Colon (tissue), 2 donors: ENCODE measurements around the gene SLC25A21.
"Not testable (repeated sequence)": the region's sequence is repeated elsewhere in the genome, so short reads cannot be mapped to it uniquely, and the experiment has no call there.

Experiments used
- FAIRE-seq: peaks from 2 replicates; lab custom pipeline; 2012; peaks lifted over from hg19 to GRCh38; lab: Jason Lieb, UNC
- donor health status: control.
- donor health status: control.

The SLC25A21 gene

GRCh38 chr14:37088356-37089215 lies 83.8 kb downstream of the SLC25A21 start:
- no peak for FAIRE-seq

GRCh38 chr14:37087520-37087919 lies 84.9 kb downstream of the SLC25A21 start:
- no peak for FAIRE-seq

- no peak for FAIRE-seq
Observed at GRCh38 chr14:37083599-37083998, 88.8 kb downstream of the SLC25A21 start.

GRCh38 chr14:37082449-37082848 lies 90.0 kb downstream of the SLC25A21 start:
- no peak for FAIRE-seq

GRCh38 chr14:37081856-37082255 lies 90.5 kb downstream of the SLC25A21 start:
- FAIRE-seq: no peak

- FAIRE-seq: no peak
Observed at GRCh38 chr14:37081218-37081617, 91.2 kb downstream of the SLC25A21 start.

GRCh38 chr14:37078131-37078530 lies 94.3 kb downstream of the SLC25A21 start:
- no peak for FAIRE-seq

GRCh38 chr14:37074320-37074719 lies 98.1 kb downstream of the SLC25A21 start:
- FAIRE-seq: not testable (repeated sequence)

GRCh38 chr14:37063467-37064240 lies 108.8 kb downstream of the SLC25A21 start:
- no peak for FAIRE-seq

- no peak for FAIRE-seq
Observed at GRCh38 chr14:37062191-37062803, 110.1 kb downstream of the SLC25A21 start.

- no peak for FAIRE-seq
Observed at GRCh38 chr14:37061697-37062096, 110.7 kb downstream of the SLC25A21 start.

- FAIRE-seq: no peak
Observed at GRCh38 chr14:37060496-37061260, 111.7 kb downstream of the SLC25A21 start.

- FAIRE-seq: no peak
Observed at GRCh38 chr14:37057776-37058175, 114.6 kb downstream of the SLC25A21 start.

- FAIRE-seq: no peak
Observed at GRCh38 chr14:37056473-37056872, 115.9 kb downstream of the SLC25A21 start.

GRCh38 chr14:37054869-37055268 lies 117.5 kb downstream of the SLC25A21 start:
- no peak for FAIRE-seq

GRCh38 chr14:37054144-37054543 lies 118.3 kb downstream of the SLC25A21 start:
- no peak for FAIRE-seq

GRCh38 chr14:37051680-37052079 lies 120.7 kb downstream of the SLC25A21 start:
- no peak for FAIRE-seq

- FAIRE-seq: no peak
Observed at GRCh38 chr14:37051153-37051552, 121.3 kb downstream of the SLC25A21 start.

- no peak for FAIRE-seq
Observed at GRCh38 chr14:37048666-37049071, 123.7 kb downstream of the SLC25A21 start.

GRCh38 chr14:37047996-37048395 lies 124.4 kb downstream of the SLC25A21 start:
- FAIRE-seq: no peak

- no peak for FAIRE-seq
Observed at GRCh38 chr14:37047226-37047625, 125.2 kb downstream of the SLC25A21 start.

GRCh38 chr14:37046815-37047214 lies 125.6 kb downstream of the SLC25A21 start:
- FAIRE-seq: no peak
